ENCODE measurements around the gene TMEM185B.
"Not testable (repeated sequence)": the region's sequence is repeated elsewhere in the genome, so short reads cannot be mapped to it uniquely, and the experiment has no call there.

Gene TMEM185B

GRCh38 chr2:120235681-120236080, 12.5 kb upstream of the TMEM185B start:
- ChIA-PET CTCF (interaction anchor here (0.6 kb wide), 1 partner anchor 811 kb away, joined by 3 read pairs; no protein-coding TSS in a partner anchor), POLR2A (ENCODE audit: low non-redundant PET) (no interaction called here)
- H3K27ac ChIP-seq = no peak overlapping the region
- no peak for DNase-seq (ENCODE audit: low spot score)
- no peak for TF ChIP-seq CTCF (conservative IDR thresholded peaks at IDR 0.05; ENCODE audit: low read depth)

- CTCF ChIA-PET = interaction anchor here (0.6 kb wide), 1 partner anchor 812 kb away, joined by 3 read pairs; no protein-coding TSS in a partner anchor
- POLR2A ChIA-PET (ENCODE audit: low non-redundant PET) = not testable (repeated sequence)
Measured at GRCh38 chr2:120235158-120235557, 12.0 kb upstream of the TMEM185B start.

GRCh38 chr2:120233292-120233691, 10.1 kb upstream of the TMEM185B start:
- DNase-seq (ENCODE audit: low spot score) = no peak
- TF ChIP-seq CTCF (conservative IDR thresholded peaks at IDR 0.05; ENCODE audit: low read depth) = no peak
- ChIA-PET CTCF (no interaction called here), POLR2A (ENCODE audit: low non-redundant PET) (no interaction called here)
- H3K27ac ChIP-seq = no peak overlapping the region

More at GRCh38 chr2:120235158-120235557, 12.0 kb upstream of the TMEM185B start:
- DNase-seq (ENCODE audit: low spot score); H3K27ac ChIP-seq: not testable (repeated sequence)

GRCh38 chr2:120231974-120232635, 8.9 kb upstream of the TMEM185B start:
- peak; percentile 30 for DNase-seq (ENCODE audit: low spot score)
- POLR2A ChIA-PET (ENCODE audit: low non-redundant PET) = interaction anchor here (0.6 to 0.7 kb wide), 3 partner anchors 20 to 996 kb away, joined by 3 to 6 read pairs (median 3); no protein-coding TSS in a partner anchor

GRCh38 chr2:120231564-120231973, 8.4 kb upstream of the TMEM185B start:
- ChIA-PET CTCF (interaction anchor here (0.7 to 0.8 kb wide), 3 partner anchors 15 to 282 kb away, joined by 3 read pairs; no protein-coding TSS in a partner anchor), POLR2A (ENCODE audit: low non-redundant PET) (interaction anchor here (0.6 to 0.7 kb wide), 2 partner anchors 82 to 997 kb away, joined by 3 to 6 read pairs; no protein-coding TSS in a partner anchor)
- peak overlapping the region; percentile 80 for H3K27ac ChIP-seq
- no peak for DNase-seq (ENCODE audit: low spot score)
- no peak for TF ChIP-seq CTCF (conservative IDR thresholded peaks at IDR 0.05; ENCODE audit: low read depth)

More at GRCh38 chr2:120231974-120232635, 8.9 kb upstream of the TMEM185B start:
- CTCF ChIA-PET = interaction anchor here (0.6 to 0.8 kb wide), 4 partner anchors 15 to 282 kb away, joined by 3 to 4 read pairs (median 3); no protein-coding TSS in a partner anchor
- H3K27ac ChIP-seq = peak overlapping the region; percentile 80
- TF ChIP-seq CTCF (conservative IDR thresholded peaks at IDR 0.05; ENCODE audit: low read depth) = no peak

- ChIA-PET CTCF (interaction anchor here (0.6 kb wide), 1 partner anchor 513 kb away, joined by 3 read pairs; no protein-coding TSS in a partner anchor), POLR2A (ENCODE audit: low non-redundant PET) (interaction anchor here (0.6 to 0.7 kb wide), 2 partner anchors 83 to 998 kb away, joined by 3 to 6 read pairs; no protein-coding TSS in a partner anchor)
- DNase-seq (ENCODE audit: low spot score) = no peak
- peak overlapping the region; percentile 19; the same call in 1 of the 2 replicates for H3K27ac ChIP-seq
- no peak for TF ChIP-seq CTCF (conservative IDR thresholded peaks at IDR 0.05; ENCODE audit: low read depth)
Measured at GRCh38 chr2:120230515-120231471, 7.6 kb upstream of the TMEM185B start.

Measured in RWPE1 (cell line).